Neural progenitor cell (in vitro differentiated cells): ENCODE results near the gene DLX5.

ENCODE experiments used
- CTCF ChIP-seq: fragments of 200-600 bp; sonication (generic); IDR thresholded peaks from 2 replicates; pipeline ENCODE4 v1.5.1; 2017; ENCODE audit warnings: antibody characterized with exemption, mild to moderate bottlenecking
- EZH2phosphoT487 ChIP-seq: fragments of 200-600 bp; sonication (generic); IDR thresholded peaks from 2 replicates; pipeline ENCODE4 v1.6.1; 2017; ENCODE audit warnings: antibody characterized with exemption

DNA sequence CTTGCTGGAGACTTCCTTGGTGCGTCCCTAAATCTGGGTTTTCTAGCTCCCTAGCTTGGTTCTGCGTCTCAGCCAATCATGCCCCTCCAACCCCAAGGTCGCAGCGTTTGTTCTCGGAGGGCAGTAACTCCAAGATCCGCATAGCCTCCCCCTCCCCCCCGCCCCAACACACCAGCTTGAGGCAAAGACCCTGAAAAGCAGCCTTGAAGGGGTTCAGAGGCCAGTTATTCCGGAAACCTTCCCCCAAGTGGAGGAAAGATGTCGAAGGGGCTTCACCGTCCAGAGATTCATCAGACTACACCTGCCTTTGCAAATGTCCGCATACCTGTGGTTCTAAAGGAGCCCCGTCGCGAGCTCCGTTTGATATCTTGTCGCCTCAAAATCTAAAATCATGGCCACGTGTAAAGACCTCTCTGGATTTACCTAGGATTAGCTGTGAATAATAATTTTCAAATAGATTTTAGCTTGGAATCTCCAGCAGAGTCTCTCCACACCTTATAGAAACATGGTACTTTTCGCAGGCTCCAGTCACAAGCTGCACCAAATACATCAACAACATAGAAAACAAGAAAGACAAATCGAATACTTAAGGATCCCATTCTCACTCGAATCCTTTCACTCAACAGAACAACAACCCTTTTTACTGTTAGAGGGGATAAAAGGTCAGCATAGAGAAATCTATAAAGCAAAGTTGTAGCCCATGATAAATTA, 11.3 kb downstream of the DLX5 start:
- TF ChIP-seq CTCF (no peak), EZH2phosphoT487 (peak; percentile 55)
